ENCODE measurements around the gene PRTG. TPM values are rescaled to one million over a fixed set of nuclear protein-coding genes. Genes with fewer than 3 reads are reported as not detected.
A peak's percentile ranks its signal among the peaks of the same experiment; 100 is the strongest.
"Not testable (repeated sequence)": the region's sequence is repeated elsewhere in the genome, so short reads cannot be mapped to it uniquely, and the experiment has no call there.

The PRTG gene
- total RNA-seq, 1 experiment from 2014 or later = 3.6 TPM

GRCh38 chr15:55599439-55599838 lies 143.5 kb downstream of the PRTG start (continued):
- TF ChIP-seq ARID4B (CRISPR knock-in tag; IDR thresholded peaks at IDR 0.05; ENCODE audit: borderline replicate concordance) (no peak), FOXP1 (CRISPR knock-in tag; IDR thresholded peaks at IDR 0.05; ENCODE audit: borderline replicate concordance) (no peak), ATF1 (CRISPR knock-in tag; IDR thresholded peaks at IDR 0.05) (no peak)

GRCh38 chr15:55593019-55593418 lies 149.9 kb downstream of the PRTG start:
- POLR2A ChIA-PET; CTCF ChIA-PET; ATAC-seq; H3K27ac Mint-ChIP-seq; H3K4me3 Mint-ChIP-seq; H3K9me3 Mint-ChIP-seq; H3K4me1 Mint-ChIP-seq; H3K36me3 Mint-ChIP-seq; DNase-seq (ENCODE audit: low spot score): not testable (repeated sequence)
- H3K27me3 Mint-ChIP-seq (ENCODE audit: low read depth) = peaks cover 39% of the 10 kb centered on the region

- H3K27me3 Mint-ChIP-seq (ENCODE audit: low read depth) = peaks cover 39% of the 10 kb centered on the region
- DNase-seq (ENCODE audit: low spot score) (no peak), ATAC-seq (no peak)
- no peak overlapping the region for H3K4me3 Mint-ChIP-seq
- ChIA-PET POLR2A (interaction anchor here (0.7 kb wide), 1 partner anchor 281 kb away, joined by 5 read pairs; no protein-coding TSS in a partner anchor), CTCF (interaction anchor here (0.7 kb wide), 1 partner anchor 69 kb away, joined by 4 read pairs; no protein-coding TSS in a partner anchor)
- H3K36me3 Mint-ChIP-seq = peaks cover 6% of the 10 kb centered on the region; the same call in 1 of the 2 replicates
- peaks cover 4% of the 10 kb centered on the region for H3K4me1 Mint-ChIP-seq
- TF ChIP-seq FOXP4 (CRISPR knock-in tag; IDR thresholded peaks at IDR 0.05) (no peak), JUN (CRISPR knock-in tag; IDR thresholded peaks at IDR 0.05) (no peak), FOXJ3 (CRISPR knock-in tag; IDR thresholded peaks at IDR 0.05; ENCODE audit: borderline replicate concordance) (no peak)
- no peak overlapping the region for H3K27ac Mint-ChIP-seq
- H3K9me3 Mint-ChIP-seq = peaks cover 6% of the 10 kb centered on the region
Observed at GRCh38 chr15:55590788-55591187, 152.2 kb downstream of the PRTG start.

GRCh38 chr15:55589287-55589686 lies 153.7 kb downstream of the PRTG start:
- H3K27ac Mint-ChIP-seq = no peak overlapping the region
- no peak for ATAC-seq

More at GRCh38 chr15:55589287-55589686, 153.7 kb downstream of the PRTG start:
- H3K36me3 Mint-ChIP-seq = peaks cover 6% of the 10 kb centered on the region; the same call in 1 of the 2 replicates
- peaks cover 6% of the 10 kb centered on the region for H3K9me3 Mint-ChIP-seq
- peaks cover 39% of the 10 kb centered on the region for H3K27me3 Mint-ChIP-seq (ENCODE audit: low read depth)
- H3K4me1 Mint-ChIP-seq = peaks cover 4% of the 10 kb centered on the region
- CTCF ChIA-PET = interaction anchor here (0.8 to 1.6 kb wide), 2 partner anchors 39 to 53 kb away, joined by 3 read pairs; no protein-coding TSS in a partner anchor
- no peak for DNase-seq (ENCODE audit: low spot score)
- TF ChIP-seq MLX (CRISPR knock-in tag; IDR thresholded peaks at IDR 0.05) (no peak), FOXJ3 (CRISPR knock-in tag; IDR thresholded peaks at IDR 0.05; ENCODE audit: borderline replicate concordance) (no peak), PREB (CRISPR knock-in tag; IDR thresholded peaks at IDR 0.05; ENCODE audit: borderline replicate concordance) (no peak), E2F1 (CRISPR knock-in tag; IDR thresholded peaks at IDR 0.05) (no peak), ETV6 (CRISPR knock-in tag; IDR thresholded peaks at IDR 0.05) (no peak), FOXK1 (CRISPR knock-in tag; IDR thresholded peaks at IDR 0.05) (no peak)
- H3K4me3 Mint-ChIP-seq = peak overlapping the region; percentile 70
- POLR2A ChIA-PET = no interaction called here

Data from WTC11 (cell line).